Measurements from ENCODE around the gene PRLH.
A peak's percentile ranks its signal among the peaks of the same experiment; 100 is the strongest.

PRLH gene

DNA sequence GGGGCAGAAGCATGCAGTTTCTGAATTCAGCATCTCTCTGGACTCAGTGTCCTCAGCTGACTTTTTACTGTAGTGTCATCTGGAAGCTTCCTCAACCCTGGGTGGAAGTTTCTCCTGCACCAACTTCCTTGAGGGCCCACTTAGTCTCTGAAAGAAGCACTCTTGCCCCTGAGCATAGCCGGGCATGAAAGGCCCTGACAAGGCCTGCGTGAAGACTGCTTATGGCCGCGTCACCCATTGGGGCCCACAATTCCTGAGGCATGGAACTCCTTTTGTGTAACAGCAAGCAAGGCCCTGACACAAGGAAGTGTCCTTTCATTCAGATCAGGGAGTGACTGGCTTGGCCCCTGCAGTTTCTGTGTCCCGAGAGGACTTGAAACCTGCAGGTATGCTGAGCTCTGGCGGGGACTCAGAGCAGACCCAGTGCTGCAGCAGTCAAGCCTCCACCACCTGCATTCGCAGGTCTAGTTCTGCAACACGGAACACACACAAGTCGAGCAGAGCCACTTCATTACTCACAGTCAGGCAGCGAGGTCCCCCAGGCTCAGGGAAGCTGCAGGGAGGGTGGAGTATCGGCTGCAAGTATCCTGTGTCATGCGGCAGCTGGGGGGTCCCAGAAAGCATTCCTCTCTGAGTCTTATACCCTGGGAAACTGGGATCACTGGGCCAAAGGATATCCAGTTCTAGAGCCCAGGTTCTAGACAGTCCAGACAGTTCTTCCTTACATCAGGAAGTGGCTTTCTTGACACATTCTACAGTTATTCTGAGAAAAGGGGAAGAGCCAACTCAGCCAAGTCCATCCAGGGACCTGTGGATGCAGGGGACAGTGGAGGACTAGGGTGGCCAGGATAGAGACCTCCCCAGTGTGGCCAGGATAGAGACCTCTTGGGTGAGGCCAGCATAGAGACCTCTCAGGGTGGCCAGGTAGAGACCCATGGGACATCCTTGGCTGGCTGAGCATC, 35.6 kb upstream of the PRLH start:
- TF ChIP-seq, protein P1, sequence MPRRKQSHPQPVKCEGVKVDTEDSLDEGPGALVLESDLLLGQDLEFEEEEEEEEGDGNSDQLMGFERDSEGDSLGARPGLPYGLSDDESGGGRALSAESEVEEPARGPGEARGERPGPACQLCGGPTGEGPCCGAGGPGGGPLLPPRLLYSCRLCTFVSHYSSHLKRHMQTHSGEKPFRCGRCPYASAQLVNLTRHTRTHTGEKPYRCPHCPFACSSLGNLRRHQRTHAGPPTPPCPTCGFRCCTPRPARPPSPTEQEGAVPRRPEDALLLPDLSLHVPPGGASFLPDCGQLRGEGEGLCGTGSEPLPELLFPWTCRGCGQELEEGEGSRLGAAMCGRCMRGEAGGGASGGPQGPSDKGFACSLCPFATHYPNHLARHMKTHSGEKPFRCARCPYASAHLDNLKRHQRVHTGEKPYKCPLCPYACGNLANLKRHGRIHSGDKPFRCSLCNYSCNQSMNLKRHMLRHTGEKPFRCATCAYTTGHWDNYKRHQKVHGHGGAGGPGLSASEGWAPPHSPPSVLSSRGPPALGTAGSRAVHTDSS (tag by site-specific recombination; IDR thresholded peaks at IDR 0.05), result no peak
- TF ChIP-seq ZNF239 (tag by site-specific recombination; IDR thresholded peaks at IDR 0.05), result peak; percentile 93
- no peak for TF ChIP-seq SP3 (tag by site-specific recombination; IDR thresholded peaks at IDR 0.05)
- TF ChIP-seq GLI4 (tag by site-specific recombination; IDR thresholded peaks at IDR 0.05), result no peak
- no peak for TF ChIP-seq GLIS2 (tag by site-specific recombination; IDR thresholded peaks at IDR 0.05)
- no peak for TF ChIP-seq ZSCAN16 (tag by site-specific recombination; IDR thresholded peaks at IDR 0.05)
- H3K4me3 ChIP-seq (ENCODE audit: low read depth, low read length), result no peak overlapping the region
- no peak overlapping the region for H3K27ac ChIP-seq (ENCODE audit: extremely low read depth, low read depth, low read length)
- H3K9me3 ChIP-seq (ENCODE audit: control insufficient read depth, insufficient read depth, low read depth, low read length), result no peaks in the 10 kb centered on the region
- POLR2A ChIA-PET, result no interaction called here
- H3K36me3 ChIP-seq (ENCODE audit: control insufficient read depth in 2 of 2, insufficient read depth in 1 of 2, low read length in 2 of 2), result no peaks in the 10 kb centered on the region
- H3K4me1 ChIP-seq (ENCODE audit: control insufficient read depth, insufficient read depth, low read length), result no peaks in the 10 kb centered on the region
- CTCF ChIA-PET, result interaction anchor here (0.6 to 4.0 kb wide), 5 partner anchors 18 to 120 kb away, joined by 3 to 31 read pairs (median 3); no protein-coding TSS in a partner anchor

DNA sequence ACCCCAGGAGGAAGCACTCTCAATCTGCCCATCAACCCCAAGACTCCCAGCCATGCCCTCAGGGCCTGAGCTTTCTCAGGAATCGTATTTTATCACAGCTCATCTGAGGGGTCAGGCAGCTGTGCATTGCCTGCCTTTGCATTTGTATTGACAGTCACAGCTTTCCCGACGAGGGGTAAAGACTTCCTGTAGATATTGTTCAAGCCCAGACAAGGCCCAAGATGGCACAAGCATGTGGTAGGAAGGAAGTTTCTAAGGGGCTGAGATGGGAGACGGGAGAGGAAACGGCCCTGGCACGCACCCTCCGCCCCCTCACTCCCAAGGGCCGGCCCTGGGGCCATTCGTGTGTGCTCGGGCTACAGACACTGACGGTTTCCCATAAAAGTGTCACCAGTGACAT, 34.2 kb upstream of the PRLH start:
- H3K36me3 ChIP-seq (ENCODE audit: control insufficient read depth in 2 of 2, insufficient read depth in 1 of 2, low read length in 2 of 2), result no peaks in the 10 kb centered on the region
- H3K4me3 ChIP-seq (ENCODE audit: low read depth, low read length), result no peak overlapping the region
- POLR2A ChIA-PET, result no interaction called here
- H3K27ac ChIP-seq (ENCODE audit: extremely low read depth, low read depth, low read length), result no peak overlapping the region
- no peak for TF ChIP-seq ZNF529 (tag by site-specific recombination; IDR thresholded peaks at IDR 0.05; ENCODE audit: insufficient replicate concordance)
- H3K9me3 ChIP-seq (ENCODE audit: control insufficient read depth, insufficient read depth, low read depth, low read length), result no peaks in the 10 kb centered on the region
- H3K4me1 ChIP-seq (ENCODE audit: control insufficient read depth, insufficient read depth, low read length), result no peaks in the 10 kb centered on the region
- CTCF ChIA-PET, result interaction anchor here (0.6 to 4.0 kb wide), 6 partner anchors 8 to 411 kb away, joined by 3 to 31 read pairs (median 3); no protein-coding TSS in a partner anchor

DNA sequence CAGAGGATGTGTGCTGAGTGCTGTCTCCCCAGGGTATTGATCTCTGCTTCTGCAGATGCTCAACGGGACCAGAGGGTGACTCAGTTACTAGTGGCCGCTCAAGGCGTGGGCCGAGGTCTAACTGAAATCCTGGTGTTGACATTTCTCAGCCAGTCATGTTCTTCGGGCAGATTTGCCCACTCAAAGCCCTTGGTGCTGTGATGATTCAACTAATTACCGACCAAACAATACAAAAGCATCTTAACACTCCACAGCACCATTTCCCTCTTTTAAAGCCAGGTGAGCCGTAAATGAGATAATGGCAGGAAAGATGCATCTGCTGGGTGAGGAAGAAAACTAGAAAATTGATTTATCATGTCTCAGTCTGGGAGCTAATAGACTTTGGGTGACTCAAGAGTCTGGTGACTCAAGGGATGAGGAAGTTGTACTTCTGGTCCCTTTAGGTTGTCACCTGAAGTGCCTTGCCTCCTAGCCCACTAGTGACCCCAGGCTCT, 32.7 kb upstream of the PRLH start:
- Histone ChIP-seq H3K4me3 (ENCODE audit: low read depth, low read length) (no peak overlapping the region), H3K27ac (ENCODE audit: extremely low read depth, low read depth, low read length) (no peak overlapping the region), H3K36me3 (ENCODE audit: control insufficient read depth in 2 of 2, insufficient read depth in 1 of 2, low read length in 2 of 2) (no peaks in the 10 kb centered on the region), H3K9me3 (ENCODE audit: control insufficient read depth, insufficient read depth, low read depth, low read length) (no peaks in the 10 kb centered on the region), H3K4me1 (ENCODE audit: control insufficient read depth, insufficient read depth, low read length) (no peaks in the 10 kb centered on the region)
- TF ChIP-seq ZNF571 (tag by site-specific recombination; IDR thresholded peaks at IDR 0.05) (no peak), ZNF112 (tag by site-specific recombination; IDR thresholded peaks at IDR 0.05) (no peak), ZNF138 (tag by site-specific recombination; IDR thresholded peaks at IDR 0.05; ENCODE audit: borderline replicate concordance) (no peak), ZNF785 (tag by site-specific recombination; IDR thresholded peaks at IDR 0.05) (no peak), ZSCAN23 (tag by site-specific recombination; IDR thresholded peaks at IDR 0.05) (no peak), ZNF19 (tag by site-specific recombination; IDR thresholded peaks at IDR 0.05; ENCODE audit: low read depth) (no peak), ZNF600 (tag by site-specific recombination; IDR thresholded peaks at IDR 0.05) (no peak), ZNF510 (tag by site-specific recombination; IDR thresholded peaks at IDR 0.05; ENCODE audit: insufficient replicate concordance) (no peak), GLIS1 (tag by site-specific recombination; IDR thresholded peaks at IDR 0.05) (no peak), HOXA7 (CRISPR knock-in tag; IDR thresholded peaks at IDR 0.05; ENCODE audit: borderline replicate concordance) (no peak), TCF7L2 (IDR thresholded peaks at IDR 0.05; ENCODE audit: borderline replicate concordance, low read depth, low read length) (no peak), ZFP69B (tag by site-specific recombination; IDR thresholded peaks at IDR 0.05) (no peak)
- TF ChIP-seq, protein P2, sequence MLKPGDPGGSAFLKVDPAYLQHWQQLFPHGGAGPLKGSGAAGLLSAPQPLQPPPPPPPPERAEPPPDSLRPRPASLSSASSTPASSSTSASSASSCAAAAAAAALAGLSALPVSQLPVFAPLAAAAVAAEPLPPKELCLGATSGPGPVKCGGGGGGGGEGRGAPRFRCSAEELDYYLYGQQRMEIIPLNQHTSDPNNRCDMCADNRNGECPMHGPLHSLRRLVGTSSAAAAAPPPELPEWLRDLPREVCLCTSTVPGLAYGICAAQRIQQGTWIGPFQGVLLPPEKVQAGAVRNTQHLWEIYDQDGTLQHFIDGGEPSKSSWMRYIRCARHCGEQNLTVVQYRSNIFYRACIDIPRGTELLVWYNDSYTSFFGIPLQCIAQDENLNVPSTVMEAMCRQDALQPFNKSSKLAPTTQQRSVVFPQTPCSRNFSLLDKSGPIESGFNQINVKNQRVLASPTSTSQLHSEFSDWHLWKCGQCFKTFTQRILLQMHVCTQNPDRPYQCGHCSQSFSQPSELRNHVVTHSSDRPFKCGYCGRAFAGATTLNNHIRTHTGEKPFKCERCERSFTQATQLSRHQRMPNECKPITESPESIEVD (tag by site-specific recombination; IDR thresholded peaks at IDR 0.05), result no peak
- TF ChIP-seq, protein P3, sequence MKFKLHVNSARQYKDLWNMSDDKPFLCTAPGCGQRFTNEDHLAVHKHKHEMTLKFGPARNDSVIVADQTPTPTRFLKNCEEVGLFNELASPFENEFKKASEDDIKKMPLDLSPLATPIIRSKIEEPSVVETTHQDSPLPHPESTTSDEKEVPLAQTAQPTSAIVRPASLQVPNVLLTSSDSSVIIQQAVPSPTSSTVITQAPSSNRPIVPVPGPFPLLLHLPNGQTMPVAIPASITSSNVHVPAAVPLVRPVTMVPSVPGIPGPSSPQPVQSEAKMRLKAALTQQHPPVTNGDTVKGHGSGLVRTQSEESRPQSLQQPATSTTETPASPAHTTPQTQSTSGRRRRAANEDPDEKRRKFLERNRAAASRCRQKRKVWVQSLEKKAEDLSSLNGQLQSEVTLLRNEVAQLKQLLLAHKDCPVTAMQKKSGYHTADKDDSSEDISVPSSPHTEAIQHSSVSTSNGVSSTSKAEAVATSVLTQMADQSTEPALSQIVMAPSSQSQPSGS (tag by site-specific recombination; IDR thresholded peaks at IDR 0.05; ENCODE audit: low read depth), result no peak
- TF ChIP-seq, protein P4, sequence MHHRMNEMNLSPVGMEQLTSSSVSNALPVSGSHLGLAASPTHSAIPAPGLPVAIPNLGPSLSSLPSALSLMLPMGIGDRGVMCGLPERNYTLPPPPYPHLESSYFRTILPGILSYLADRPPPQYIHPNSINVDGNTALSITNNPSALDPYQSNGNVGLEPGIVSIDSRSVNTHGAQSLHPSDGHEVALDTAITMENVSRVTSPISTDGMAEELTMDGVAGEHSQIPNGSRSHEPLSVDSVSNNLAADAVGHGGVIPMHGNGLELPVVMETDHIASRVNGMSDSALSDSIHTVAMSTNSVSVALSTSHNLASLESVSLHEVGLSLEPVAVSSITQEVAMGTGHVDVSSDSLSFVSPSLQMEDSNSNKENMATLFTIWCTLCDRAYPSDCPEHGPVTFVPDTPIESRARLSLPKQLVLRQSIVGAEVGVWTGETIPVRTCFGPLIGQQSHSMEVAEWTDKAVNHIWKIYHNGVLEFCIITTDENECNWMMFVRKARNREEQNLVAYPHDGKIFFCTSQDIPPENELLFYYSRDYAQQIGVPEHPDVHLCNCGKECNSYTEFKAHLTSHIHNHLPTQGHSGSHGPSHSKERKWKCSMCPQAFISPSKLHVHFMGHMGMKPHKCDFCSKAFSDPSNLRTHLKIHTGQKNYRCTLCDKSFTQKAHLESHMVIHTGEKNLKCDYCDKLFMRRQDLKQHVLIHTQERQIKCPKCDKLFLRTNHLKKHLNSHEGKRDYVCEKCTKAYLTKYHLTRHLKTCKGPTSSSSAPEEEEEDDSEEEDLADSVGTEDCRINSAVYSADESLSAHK (tag by site-specific recombination; IDR thresholded peaks at IDR 0.05), result no peak
- POLR2A ChIA-PET, result no interaction called here
- CTCF ChIA-PET, result interaction anchor here (0.6 to 4.0 kb wide), 4 partner anchors 21 to 279 kb away, joined by 3 to 31 read pairs (median 10); no protein-coding TSS in a partner anchor

Measured in HEK293 (cell line).